IMR-90 (cell line): ENCODE measurements around the gene ST3GAL5. TPM values are rescaled to one million over a fixed set of nuclear protein-coding genes. Genes with fewer than 3 reads are reported as not detected.

ENCODE experiments used
- ATAC-seq: fragments of 200-7000 bp; cut with Tn5 transposase; 2 replicates; pipeline ENCODE4 v1.9.1; 2020; ENCODE audit warnings: low read depth, mild to moderate bottlenecking, moderate library complexity
- BruUV-seq: library from RNA; stranded (reverse); fragments of 400-500 nt; replicated peaks from 2 replicates; lab custom pipeline; 2021; lab: Mats Ljungman, UMichigan
- CTCF ChIA-PET: fragments of 300-600 bp; formaldehyde crosslinking; extraction: SDS; loops from one replicate; lab custom pipeline; 2021; ENCODE audit warnings: antibody characterized with exemption; lab: Yijun Ruan, JAX
- POLR2A ChIA-PET: fragments of 300-600 bp; sonication (Branson Sonifier 250); formaldehyde crosslinking; loops from one replicate; lab custom pipeline; 2022; ENCODE audit warnings: antibody characterized with exemption; ENCODE audit not compliant: unreplicated experiment; lab: Charles Lee
- DNase-seq: peaks from one replicate; pipeline ENCODE4 v3.0.0; 2013
- H2AFZ ChIP-seq: replicated peaks from 2 replicates; pipeline ENCODE3; 2013; ENCODE audit warnings: low read length, mild to moderate bottlenecking; ENCODE audit not compliant: poor library complexity
- H2AK5ac ChIP-seq: 2 replicates; pipeline ENCODE4 v1.6.1; 2013; ENCODE audit warnings: low read depth, low read length, inconsistent platforms
- H2AK9ac ChIP-seq: replicated peaks from 2 replicates; pipeline ENCODE3; 2013; ENCODE audit warnings: mild to moderate bottlenecking, low read depth, low read length, moderate library complexity; ENCODE audit not compliant: poor library complexity
- H2BK120ac ChIP-seq: 2 replicates; pipeline ENCODE4 v1.6.1; 2013; ENCODE audit warnings: low read depth, low read length, inconsistent platforms
- H2BK15ac ChIP-seq: 3 replicates; pipeline ENCODE4 v1.6.1; 2013; ENCODE audit warnings: low read depth, low read length, inconsistent platforms
- H2BK20ac ChIP-seq: 2 replicates; pipeline ENCODE4 v1.6.1; 2013; ENCODE audit warnings: low read depth, mild to moderate bottlenecking, inconsistent platforms, low read length, moderate library complexity
- H2BK5ac ChIP-seq: 2 replicates; pipeline ENCODE4 v1.6.1; 2013; ENCODE audit warnings: mild to moderate bottlenecking, low read depth, low read length, inconsistent platforms; ENCODE audit not compliant: poor library complexity, severe bottlenecking
- H3K14ac ChIP-seq: replicated peaks from 2 replicates; pipeline ENCODE4 v1.6.1; 2013; ENCODE audit warnings: low read depth, low read length, inconsistent platforms
- H3K18ac ChIP-seq: 2 replicates; pipeline ENCODE4 v1.6.1; 2013; ENCODE audit warnings: low read depth, low read length, control low read depth
- H3K23ac ChIP-seq: 2 replicates; pipeline ENCODE4 v1.6.1; 2013; ENCODE audit warnings: low read depth, low read length, inconsistent platforms
- H3K27ac ChIP-seq: 2 replicates; pipeline ENCODE4 v1.5.1; 2013; ENCODE audit warnings: mild to moderate bottlenecking, control low read depth, low read length; ENCODE audit not compliant: insufficient read depth
- H3K27me3 ChIP-seq: 2 replicates; pipeline ENCODE4 v1.6.1; 2013; ENCODE audit warnings: low read length; ENCODE audit not compliant: control insufficient read depth, insufficient read depth
- H3K36me3 ChIP-seq: 2 replicates; pipeline ENCODE4 v1.6.1; 2013; ENCODE audit warnings: low read length, mixed read lengths; ENCODE audit not compliant: control insufficient read depth, insufficient read depth
- H3K4ac ChIP-seq: 2 replicates; pipeline ENCODE4 v1.6.1; 2013; ENCODE audit warnings: low read depth, low read length, inconsistent platforms
- H3K4me1 ChIP-seq: 2 replicates; pipeline ENCODE4 v1.6.1; 2013; ENCODE audit warnings: low read length, mixed read lengths; ENCODE audit not compliant: control insufficient read depth, insufficient read depth
- H3K4me2 ChIP-seq: 2 replicates; pipeline ENCODE4 v1.6.1; 2013; ENCODE audit warnings: low read depth, mild to moderate bottlenecking, control low read depth, low read length, moderate library complexity
- H3K4me3 ChIP-seq: 2 replicates; pipeline ENCODE4 v1.5.1; 2013; ENCODE audit warnings: low read depth, mild to moderate bottlenecking, control low read depth, low read length, moderate library complexity; ENCODE audit not compliant: insufficient read depth
- H3K56ac ChIP-seq: 2 replicates; pipeline ENCODE4 v1.6.1; 2013; ENCODE audit warnings: low read length, inconsistent platforms; ENCODE audit not compliant: insufficient read depth; ENCODE audit errors: extremely low read depth
- H3K79me1 ChIP-seq, 2 experiments: 2 replicates each; pipeline ENCODE4 v1.6.1; 2013; ENCODE audit warnings: low read length in 2 of 2, inconsistent platforms in 1 of 2, low read depth in 1 of 2
- H3K9ac ChIP-seq: 2 replicates; pipeline ENCODE4 v1.6.1; 2013; ENCODE audit warnings: low read depth, low read length, control low read depth
- H3K9me1 ChIP-seq: 2 replicates; pipeline ENCODE4 v1.6.1; 2013; ENCODE audit warnings: low read length, inconsistent platforms; ENCODE audit not compliant: insufficient read depth
- H3K9me3 ChIP-seq: 2 replicates; pipeline ENCODE4 v1.6.1; 2013; ENCODE audit warnings: low read length; ENCODE audit not compliant: control insufficient read depth, insufficient read depth
- H4K20me1 ChIP-seq: 2 replicates; pipeline ENCODE4 v1.6.1; 2013; ENCODE audit warnings: low read length, inconsistent platforms; ENCODE audit not compliant: insufficient read depth
- H4K5ac ChIP-seq: 2 replicates; pipeline ENCODE4 v1.6.1; 2013; ENCODE audit warnings: mild to moderate bottlenecking, low read depth, low read length, control low read depth
- H4K8ac ChIP-seq, 2 experiments: 2 replicates each; pipeline ENCODE4 v1.6.1; 2013; ENCODE audit warnings: low read depth in 2 of 2, low read length in 2 of 2, control low read depth in 1 of 2, inconsistent platforms in 1 of 2
- H4K91ac ChIP-seq: 2 replicates; pipeline ENCODE4 v1.6.1; 2013; ENCODE audit warnings: low read depth, low read length, inconsistent platforms; ENCODE audit not compliant: insufficient read depth
- MAFK ChIP-seq: IDR thresholded peaks from 2 replicates; pipeline ENCODE4 v1.6.1; 2012; ENCODE audit warnings: low read depth, low read length, improper control_type of control experiment
- RCOR1 ChIP-seq: IDR thresholded peaks from 2 replicates; pipeline ENCODE4 v1.6.1; 2012; ENCODE audit warnings: mild to moderate bottlenecking, low read length, improper control_type of control experiment; ENCODE audit not compliant: insufficient replicate concordance
- WGBS, 2 experiments: methylation state at CpG; one replicate each; pipeline versions ENCODE4 v1.1.5 to v1.1.7; 2013; ENCODE audit warnings: missing lambda C conversion rate in 2 of 2; ENCODE audit not compliant: insufficient read length in 1 of 2; ENCODE audit errors: extremely low coverage in 2 of 2; 5-methylcytosine and 5-hydroxymethylcytosine counted together
- dilution Hi-C: fragments of 300-500 bp; cut with HindIII; formaldehyde crosslinking; loops from one replicate; pipeline ENCODE4 v1.14.3; 2018; ENCODE audit warnings: low sequenced_read_pairs; ENCODE audit not compliant: unreplicated experiment
- in situ Hi-C: fragments of 300-500 bp; cut with MboI; formaldehyde crosslinking; loops from 3 replicates; pipeline ENCODE4 v1.14.3; 2019; ENCODE audit warnings: low sequenced_read_pairs, inconsistent platforms, mixed read lengths
- intact Hi-C: fragments of 100-400 bp; cut with micrococcal nuclease; formaldehyde crosslinking; loops from 2 replicates; pipeline ENCODE4 v1.10.0; 2022
- polyA plus RNA-seq, 3 experiments: library from polyadenylated mRNA; depleted of rRNA; stranded (reverse); fragments of >200 nt; gene quantifications; 2 replicates each; pipeline ENCODE4 v1.2.3, GENCODE V29; 2012; ENCODE audit warnings: low replicate concordance in 1 of 3
- total RNA-seq: library from RNA; depleted of rRNA; stranded (reverse); fragments of >200 nt; gene quantifications from 2 replicates; pipeline ENCODE4 v1.2.3, GENCODE V29; 2012

The ST3GAL5 gene
- total and polyA plus RNA-seq, 2 of the 4 experiments (the other 2 are of a cell fraction) = 16.8 to 21.0 TPM

- TF ChIP-seq MAFK (peak; percentile 52; the same call in 1 of the 2 replicates), RCOR1 (no peak)
- no peak overlapping the region for H3K4me3 ChIP-seq
- ChIA-PET POLR2A (no interaction called here), CTCF (no interaction called here)
- H3K9me3 ChIP-seq = no peaks in the 10 kb centered on the region
- no peak overlapping the region for H2BK15ac ChIP-seq
- H2AK5ac ChIP-seq = no peak overlapping the region
- no peaks in the 10 kb centered on the region; the same call in 1 of the 2 replicates for H4K20me1 ChIP-seq
- H2BK20ac ChIP-seq = no peak overlapping the region
- no peak overlapping the region for H4K91ac ChIP-seq
- no peaks in the 10 kb centered on the region; a peak in 2 of 4 replicates for H3K79me1 ChIP-seq
- H2BK5ac ChIP-seq = no peak overlapping the region
- intact Hi-C loops (no loop called here), in situ Hi-C loops (no loop called here), dilution Hi-C loops (no loop called here)
- no peak overlapping the region for H3K56ac ChIP-seq
- H2AFZ ChIP-seq = no peak overlapping the region
- ATAC-seq = no peak
- H3K9ac ChIP-seq = no peak overlapping the region
- DNase-seq = no peak
- H4K5ac ChIP-seq = no peak overlapping the region
- no peak overlapping the region for H3K27ac ChIP-seq
- H3K18ac ChIP-seq = no peak overlapping the region
- no peak overlapping the region for H3K23ac ChIP-seq
- no peaks in the 10 kb centered on the region for H3K27me3 ChIP-seq
- no CpG with 5 or more reads among the region's 4 CpGs for WGBS, 2 experiments
- no peak overlapping the region for H3K14ac ChIP-seq
- H3K4me2 ChIP-seq = no peak overlapping the region
- H3K36me3 ChIP-seq = 0 out of 2 replicates have a peak, but pooled peaks cover 2% of the 10 kb centered on the region
- H3K9me1 ChIP-seq = no peaks in the 10 kb centered on the region
- no peak overlapping the region for H4K8ac ChIP-seq
- H3K4ac ChIP-seq = no peak overlapping the region
- no peak overlapping the region for H2AK9ac ChIP-seq
- no peak overlapping the region for H2BK120ac ChIP-seq
- peaks cover 3% of the 10 kb centered on the region for H3K4me1 ChIP-seq
- no TSS peak for BruUV-seq
Measured at GRCh38 chr2:85873679-85874078, 15.1 kb downstream of the ST3GAL5 start.
